Brain microvascular endothelial cell (primary cell): Measurements from ENCODE around the gene FASN.
A peak's percentile ranks its signal among the peaks of the same experiment; 100 is the strongest.

Experiments used
- DNase-seq: peaks from one replicate; pipeline ENCODE4 v3.0.0-alpha.2; 2020
- H3K27ac ChIP-seq: fragments of 250-450 bp; sonication (Bioruptor Pico); 2 replicates; pipeline ENCODE4 v1.5.1; 2020; ENCODE audit warnings: mild to moderate bottlenecking, moderate library complexity
- H3K27me3 ChIP-seq: fragments of 250-450 bp; sonication (Bioruptor Pico); replicated peaks from 2 replicates; pipeline ENCODE4 v1.5.1; 2020; ENCODE audit warnings: mild to moderate bottlenecking
- H3K36me3 ChIP-seq: fragments of 250-450 bp; sonication (Bioruptor Pico); replicated peaks from 2 replicates; pipeline ENCODE4 v1.5.1; 2020; ENCODE audit warnings: mild to moderate bottlenecking
- H3K4me3 ChIP-seq: 2 replicates; pipeline ENCODE4 v1.5.1; 2011; ENCODE audit warnings: low read depth, mild to moderate bottlenecking, control low read depth, low read length, moderate library complexity
- in situ Hi-C: cut with HindIII; loops from 2 replicates; pipeline ENCODE4 v1.10.0; 2017; ENCODE audit warnings: low sequenced_read_pairs, low pct_ligation_motif_present
- TF ChIP-seq, protein P1 (sequence below): IDR thresholded peaks from 2 replicates; pipeline ENCODE4 v1.5.1; 2011; ENCODE audit warnings: low read depth, mild to moderate bottlenecking, moderate library complexity, low read length, control low read depth, inconsistent platforms; ENCODE audit errors: missing control alignments

The FASN gene

DNA sequence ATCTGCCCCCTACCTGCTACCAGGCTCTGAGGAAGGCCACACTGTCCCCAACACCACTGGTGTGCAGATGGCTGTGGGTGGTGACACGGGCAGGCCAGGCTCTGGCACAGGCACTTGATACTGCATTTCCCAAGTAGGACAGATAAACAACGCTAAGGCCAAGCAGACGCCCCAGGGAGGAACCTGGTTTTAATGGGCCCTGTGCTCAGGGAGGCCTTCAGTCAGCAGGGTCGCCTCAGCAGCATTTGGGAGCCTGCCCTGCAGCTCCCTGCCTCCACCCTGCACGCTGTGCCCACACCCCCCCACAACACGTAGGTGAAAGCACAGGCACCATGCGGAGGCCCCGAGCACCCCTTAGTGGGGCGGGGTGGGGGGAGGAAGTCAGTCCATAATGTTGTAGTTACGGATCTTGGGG lies 3.3 kb upstream of the FASN start:
- in situ Hi-C loops: no loop called here
- Histone ChIP-seq H3K27me3 (no peaks in the 10 kb centered on the region), H3K36me3 (peaks cover 3% of the 10 kb centered on the region), H3K4me3 (no peak overlapping the region), H3K27ac (no peak overlapping the region)
- TF ChIP-seq, protein P1, sequence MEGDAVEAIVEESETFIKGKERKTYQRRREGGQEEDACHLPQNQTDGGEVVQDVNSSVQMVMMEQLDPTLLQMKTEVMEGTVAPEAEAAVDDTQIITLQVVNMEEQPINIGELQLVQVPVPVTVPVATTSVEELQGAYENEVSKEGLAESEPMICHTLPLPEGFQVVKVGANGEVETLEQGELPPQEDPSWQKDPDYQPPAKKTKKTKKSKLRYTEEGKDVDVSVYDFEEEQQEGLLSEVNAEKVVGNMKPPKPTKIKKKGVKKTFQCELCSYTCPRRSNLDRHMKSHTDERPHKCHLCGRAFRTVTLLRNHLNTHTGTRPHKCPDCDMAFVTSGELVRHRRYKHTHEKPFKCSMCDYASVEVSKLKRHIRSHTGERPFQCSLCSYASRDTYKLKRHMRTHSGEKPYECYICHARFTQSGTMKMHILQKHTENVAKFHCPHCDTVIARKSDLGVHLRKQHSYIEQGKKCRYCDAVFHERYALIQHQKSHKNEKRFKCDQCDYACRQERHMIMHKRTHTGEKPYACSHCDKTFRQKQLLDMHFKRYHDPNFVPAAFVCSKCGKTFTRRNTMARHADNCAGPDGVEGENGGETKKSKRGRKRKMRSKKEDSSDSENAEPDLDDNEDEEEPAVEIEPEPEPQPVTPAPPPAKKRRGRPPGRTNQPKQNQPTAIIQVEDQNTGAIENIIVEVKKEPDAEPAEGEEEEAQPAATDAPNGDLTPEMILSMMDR: no peak
- no peak for DNase-seq

DNA sequence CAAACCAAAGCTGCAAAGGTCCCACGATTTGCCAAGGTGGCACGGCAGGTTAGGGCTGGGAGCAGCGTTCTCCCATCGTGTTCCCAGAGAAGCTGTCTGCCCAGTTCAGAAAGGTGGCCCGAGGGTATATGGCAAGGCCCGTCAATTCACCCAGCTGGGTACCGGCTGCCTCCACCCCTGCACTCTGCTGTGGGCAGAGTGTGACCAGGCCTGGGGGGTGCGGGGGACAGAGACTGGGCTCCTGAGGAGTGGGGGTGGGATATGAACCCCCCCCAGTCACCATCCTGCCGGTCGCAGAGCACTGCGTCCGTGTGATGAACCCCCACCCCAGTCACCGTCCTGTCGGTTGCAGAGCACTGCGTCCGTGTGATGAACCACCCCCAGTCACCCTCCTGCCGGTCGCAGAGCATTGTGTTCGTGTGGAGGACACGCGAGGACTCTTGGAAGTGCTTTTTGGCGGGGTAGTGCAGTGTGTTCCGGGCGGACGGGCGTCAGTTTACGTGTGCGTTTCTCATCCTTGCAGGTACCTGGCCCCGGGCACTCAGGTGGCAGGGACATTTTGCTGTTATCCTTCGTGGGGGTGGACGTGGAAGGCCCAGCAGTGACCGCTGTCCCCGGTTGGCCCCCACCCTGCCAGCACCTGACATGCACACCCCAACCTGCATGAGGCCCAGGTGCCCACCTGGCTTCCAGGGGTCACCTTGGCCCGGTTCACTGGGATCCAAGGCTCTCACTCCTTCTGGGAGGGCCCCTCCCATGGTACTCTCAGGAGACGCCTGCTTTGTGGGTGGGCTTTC lies 2.7 kb upstream of the FASN start:
- H3K27me3 ChIP-seq: no peaks in the 10 kb centered on the region
- peaks cover 9% of the 10 kb centered on the region for H3K36me3 ChIP-seq
- TF ChIP-seq, protein P1: no peak
- no peak overlapping the region for H3K4me3 ChIP-seq
- H3K27ac ChIP-seq: no peak overlapping the region
- in situ Hi-C loops: no loop called here
- no peak for DNase-seq

DNA sequence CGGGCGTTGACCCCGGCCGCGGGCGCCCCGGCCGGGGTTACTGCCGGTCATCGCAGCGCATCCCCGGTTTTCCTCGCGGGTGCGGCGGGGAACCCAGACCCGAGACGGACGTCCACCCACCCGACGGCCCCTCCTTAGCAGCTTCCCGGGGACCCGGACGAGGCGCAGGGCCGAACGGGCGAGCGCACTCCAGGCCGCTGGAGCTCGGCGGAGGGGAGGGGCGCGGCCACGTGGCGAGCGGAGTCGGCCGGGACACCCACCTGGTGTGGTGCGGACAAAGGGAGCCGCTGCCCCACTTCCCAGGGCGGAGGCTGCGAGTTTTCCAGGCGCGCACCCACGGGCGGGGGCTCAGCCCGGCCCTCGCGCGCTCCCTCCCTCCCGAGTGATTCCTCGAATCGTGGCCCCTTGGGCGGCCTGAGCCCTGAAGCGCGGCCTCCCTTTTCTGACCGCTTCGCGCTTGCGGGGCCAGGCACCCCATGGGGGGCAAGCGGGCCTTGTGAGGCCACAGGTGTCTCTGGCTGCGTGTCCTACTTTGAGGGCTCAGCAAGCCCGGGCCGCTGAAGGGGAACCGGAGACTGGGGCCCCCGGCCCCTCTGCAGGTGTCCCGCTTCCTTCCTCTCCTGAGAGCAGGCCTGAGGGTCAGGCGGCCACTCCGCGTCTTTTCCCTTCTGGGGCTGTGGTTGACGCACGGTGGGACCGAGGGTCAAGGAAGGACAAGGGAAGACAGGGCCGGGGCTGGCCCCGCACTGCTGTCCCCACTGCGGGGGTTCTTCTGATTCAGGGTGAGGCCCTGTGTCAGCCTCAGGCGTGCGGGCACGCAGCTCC lies 1.1 kb upstream of the FASN start:
- no peak for DNase-seq
- in situ Hi-C loops: no loop called here
- H3K36me3 ChIP-seq: peaks cover 21% of the 10 kb centered on the region
- peak overlapping the region; percentile 42 for H3K4me3 ChIP-seq
- TF ChIP-seq, protein P1: no peak
- H3K27me3 ChIP-seq: no peaks in the 10 kb centered on the region
- H3K27ac ChIP-seq: peak overlapping the region; percentile 92

DNA sequence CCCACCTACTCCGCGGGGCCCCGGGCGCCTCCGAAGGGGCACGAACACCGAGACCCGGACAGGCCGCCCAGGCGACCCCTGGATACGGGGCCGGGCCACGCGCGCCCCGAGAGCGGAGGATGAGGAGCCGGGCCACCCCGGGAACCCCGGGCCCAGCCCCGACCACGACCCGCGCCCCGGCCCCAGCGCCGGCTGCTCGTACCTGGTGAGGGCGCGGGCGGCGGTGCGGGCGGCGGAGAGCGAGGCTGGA lies 192 bp downstream of the FASN start:
- Histone ChIP-seq H3K36me3 (peaks cover 33% of the 10 kb centered on the region), H3K4me3 (peak overlapping the region; percentile 81), H3K27me3 (no peaks in the 10 kb centered on the region), H3K27ac (peak overlapping the region; percentile 77)
- no peak for DNase-seq
- TF ChIP-seq, protein P1: no peak
- in situ Hi-C loops: no loop called here

DNA sequence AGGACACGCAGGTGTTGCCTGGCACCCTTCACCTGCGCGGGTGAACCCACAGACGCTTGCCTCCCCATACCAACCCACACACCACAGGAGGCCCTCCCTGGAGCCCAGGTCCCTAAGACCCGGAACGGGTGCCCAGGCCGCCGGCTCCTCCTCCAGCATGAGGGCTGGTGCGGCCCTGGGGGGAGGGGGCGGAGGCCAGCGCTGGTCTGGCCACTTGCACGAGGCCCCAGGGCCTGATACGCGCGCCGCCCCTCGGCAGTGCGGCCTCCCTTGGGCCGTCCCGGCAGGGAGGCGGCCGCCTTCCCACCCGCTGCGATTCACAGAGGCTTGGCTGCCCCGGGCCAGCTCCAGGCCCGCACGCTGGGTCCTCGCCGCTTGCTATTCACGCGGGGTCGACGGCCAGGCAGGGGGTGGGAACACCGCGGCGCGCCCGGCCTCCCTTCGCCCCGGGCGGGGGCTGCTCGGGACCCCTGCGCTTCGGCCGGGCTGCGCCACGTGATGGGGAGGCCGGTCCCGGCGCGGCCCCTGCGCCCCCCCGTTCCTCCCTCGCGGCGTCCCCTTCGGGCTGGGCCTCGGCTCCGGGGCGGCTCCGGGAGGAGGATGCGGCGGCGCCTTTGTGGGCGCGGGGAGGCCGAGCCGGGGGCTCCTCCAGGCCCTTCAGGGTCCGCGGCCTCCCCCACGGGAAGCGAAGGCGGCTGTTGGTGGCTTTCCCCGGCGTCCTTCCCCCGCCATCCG lies 685 bp downstream of the FASN start:
- in situ Hi-C loops: no loop called here
- H3K27me3 ChIP-seq: no peaks in the 10 kb centered on the region
- TF ChIP-seq, protein P1: no peak
- peak; percentile 44 for DNase-seq
- H3K4me3 ChIP-seq: peak overlapping the region; percentile 81
- H3K36me3 ChIP-seq: peaks cover 36% of the 10 kb centered on the region
- H3K27ac ChIP-seq: peak overlapping the region; percentile 77
